GM23338 (cell line): ENCODE measurements around the gene MAMLD1.

Experiments
- CREB1 ChIP-seq: fragments of 250-450 bp; sonication (Bioruptor Pico); IDR thresholded peaks from 2 replicates; pipeline ENCODE4 v1.5.0; 2020; ENCODE audit warnings: low read depth, mild to moderate bottlenecking, moderate library complexity
- CTCF ChIP-seq, 2 experiments: fragments of 200-600 bp in 1 of 2; sonication (generic) in 1 of 2; conservative IDR thresholded peaks; 2 replicates each; pipeline versions ENCODE4 v1.5.1 to v1.6.1; 2016 to 2017; ENCODE audit warnings: antibody characterized with exemption in 2 of 2, low read depth in 2 of 2, mild to moderate bottlenecking in 2 of 2, moderate library complexity in 1 of 2
- EZH2 ChIP-seq: fragments of 200-600 bp; sonication (generic); IDR thresholded peaks from one replicate; pipeline ENCODE4 v1.8.0; 2017; ENCODE audit warnings: antibody characterized with exemption, mild to moderate bottlenecking, low read depth; ENCODE audit not compliant: unreplicated experiment
- EZH2phosphoT487 ChIP-seq: fragments of 200-600 bp; sonication (generic); IDR thresholded peaks from one replicate; pipeline ENCODE4 v1.8.1; 2018; ENCODE audit warnings: antibody characterized with exemption; ENCODE audit not compliant: unreplicated experiment
- JUNB ChIP-seq: IDR thresholded peaks from one replicate; pipeline ENCODE4 v1.6.1; 2016; ENCODE audit warnings: antibody characterized with exemption; ENCODE audit not compliant: unreplicated experiment
- NANOG ChIP-seq: IDR thresholded peaks from 2 replicates; pipeline ENCODE4 v1.6.1; 2016; ENCODE audit warnings: antibody characterized with exemption, borderline replicate concordance
- POLR2AphosphoS5 ChIP-seq: IDR thresholded peaks from 2 replicates; pipeline ENCODE4 v1.6.1; 2016; ENCODE audit warnings: antibody characterized with exemption, low read depth
- STAT1 ChIP-seq: IDR thresholded peaks from one replicate; pipeline ENCODE4 v1.6.1; 2016; ENCODE audit warnings: antibody characterized with exemption; ENCODE audit not compliant: unreplicated experiment
- ZNF114 ChIP-seq: fragments of 250-450 bp; sonication (Bioruptor Pico); IDR thresholded peaks from 2 replicates; pipeline ENCODE4 v1.5.0; 2020; ENCODE audit warnings: mild to moderate bottlenecking, moderate library complexity
- ZNF331 ChIP-seq: fragments of 250-450 bp; sonication (Bioruptor Pico); IDR thresholded peaks from 2 replicates; pipeline ENCODE4 v1.5.0; 2020; ENCODE audit warnings: low read depth, mild to moderate bottlenecking, moderate library complexity
- TF ChIP-seq, protein P1 (sequence below): fragments of 250-450 bp; sonication (Bioruptor Pico); IDR thresholded peaks from 2 replicates; pipeline ENCODE4 v1.5.0; 2020; ENCODE audit warnings: mild to moderate bottlenecking, moderate library complexity
- TF ChIP-seq, protein P2 (sequence below): IDR thresholded peaks from one replicate; pipeline ENCODE4 v1.6.1; 2018; ENCODE audit warnings: antibody characterized with exemption; ENCODE audit not compliant: unreplicated experiment
- TF ChIP-seq, protein P3 (sequence below): IDR thresholded peaks from 2 replicates; pipeline ENCODE4 v1.6.1; 2016; ENCODE audit warnings: antibody characterized with exemption

GRCh38 chrX:150546711-150547153 lies 183.6 kb downstream of the MAMLD1 start:
- TF ChIP-seq EZH2 (no peak), POLR2AphosphoS5 (no peak), CTCF (conservative IDR thresholded peaks at IDR 0.05; ENCODE audit: low read depth in 2 of 2) (no peak), NANOG (no peak), CREB1 (CRISPR knock-in tag) (no peak), STAT1 (no peak), ZNF331 (CRISPR knock-in tag) (no peak), EZH2phosphoT487 (no peak), ZNF114 (CRISPR knock-in tag) (no peak), JUNB (no peak)
- TF ChIP-seq, protein P1, sequence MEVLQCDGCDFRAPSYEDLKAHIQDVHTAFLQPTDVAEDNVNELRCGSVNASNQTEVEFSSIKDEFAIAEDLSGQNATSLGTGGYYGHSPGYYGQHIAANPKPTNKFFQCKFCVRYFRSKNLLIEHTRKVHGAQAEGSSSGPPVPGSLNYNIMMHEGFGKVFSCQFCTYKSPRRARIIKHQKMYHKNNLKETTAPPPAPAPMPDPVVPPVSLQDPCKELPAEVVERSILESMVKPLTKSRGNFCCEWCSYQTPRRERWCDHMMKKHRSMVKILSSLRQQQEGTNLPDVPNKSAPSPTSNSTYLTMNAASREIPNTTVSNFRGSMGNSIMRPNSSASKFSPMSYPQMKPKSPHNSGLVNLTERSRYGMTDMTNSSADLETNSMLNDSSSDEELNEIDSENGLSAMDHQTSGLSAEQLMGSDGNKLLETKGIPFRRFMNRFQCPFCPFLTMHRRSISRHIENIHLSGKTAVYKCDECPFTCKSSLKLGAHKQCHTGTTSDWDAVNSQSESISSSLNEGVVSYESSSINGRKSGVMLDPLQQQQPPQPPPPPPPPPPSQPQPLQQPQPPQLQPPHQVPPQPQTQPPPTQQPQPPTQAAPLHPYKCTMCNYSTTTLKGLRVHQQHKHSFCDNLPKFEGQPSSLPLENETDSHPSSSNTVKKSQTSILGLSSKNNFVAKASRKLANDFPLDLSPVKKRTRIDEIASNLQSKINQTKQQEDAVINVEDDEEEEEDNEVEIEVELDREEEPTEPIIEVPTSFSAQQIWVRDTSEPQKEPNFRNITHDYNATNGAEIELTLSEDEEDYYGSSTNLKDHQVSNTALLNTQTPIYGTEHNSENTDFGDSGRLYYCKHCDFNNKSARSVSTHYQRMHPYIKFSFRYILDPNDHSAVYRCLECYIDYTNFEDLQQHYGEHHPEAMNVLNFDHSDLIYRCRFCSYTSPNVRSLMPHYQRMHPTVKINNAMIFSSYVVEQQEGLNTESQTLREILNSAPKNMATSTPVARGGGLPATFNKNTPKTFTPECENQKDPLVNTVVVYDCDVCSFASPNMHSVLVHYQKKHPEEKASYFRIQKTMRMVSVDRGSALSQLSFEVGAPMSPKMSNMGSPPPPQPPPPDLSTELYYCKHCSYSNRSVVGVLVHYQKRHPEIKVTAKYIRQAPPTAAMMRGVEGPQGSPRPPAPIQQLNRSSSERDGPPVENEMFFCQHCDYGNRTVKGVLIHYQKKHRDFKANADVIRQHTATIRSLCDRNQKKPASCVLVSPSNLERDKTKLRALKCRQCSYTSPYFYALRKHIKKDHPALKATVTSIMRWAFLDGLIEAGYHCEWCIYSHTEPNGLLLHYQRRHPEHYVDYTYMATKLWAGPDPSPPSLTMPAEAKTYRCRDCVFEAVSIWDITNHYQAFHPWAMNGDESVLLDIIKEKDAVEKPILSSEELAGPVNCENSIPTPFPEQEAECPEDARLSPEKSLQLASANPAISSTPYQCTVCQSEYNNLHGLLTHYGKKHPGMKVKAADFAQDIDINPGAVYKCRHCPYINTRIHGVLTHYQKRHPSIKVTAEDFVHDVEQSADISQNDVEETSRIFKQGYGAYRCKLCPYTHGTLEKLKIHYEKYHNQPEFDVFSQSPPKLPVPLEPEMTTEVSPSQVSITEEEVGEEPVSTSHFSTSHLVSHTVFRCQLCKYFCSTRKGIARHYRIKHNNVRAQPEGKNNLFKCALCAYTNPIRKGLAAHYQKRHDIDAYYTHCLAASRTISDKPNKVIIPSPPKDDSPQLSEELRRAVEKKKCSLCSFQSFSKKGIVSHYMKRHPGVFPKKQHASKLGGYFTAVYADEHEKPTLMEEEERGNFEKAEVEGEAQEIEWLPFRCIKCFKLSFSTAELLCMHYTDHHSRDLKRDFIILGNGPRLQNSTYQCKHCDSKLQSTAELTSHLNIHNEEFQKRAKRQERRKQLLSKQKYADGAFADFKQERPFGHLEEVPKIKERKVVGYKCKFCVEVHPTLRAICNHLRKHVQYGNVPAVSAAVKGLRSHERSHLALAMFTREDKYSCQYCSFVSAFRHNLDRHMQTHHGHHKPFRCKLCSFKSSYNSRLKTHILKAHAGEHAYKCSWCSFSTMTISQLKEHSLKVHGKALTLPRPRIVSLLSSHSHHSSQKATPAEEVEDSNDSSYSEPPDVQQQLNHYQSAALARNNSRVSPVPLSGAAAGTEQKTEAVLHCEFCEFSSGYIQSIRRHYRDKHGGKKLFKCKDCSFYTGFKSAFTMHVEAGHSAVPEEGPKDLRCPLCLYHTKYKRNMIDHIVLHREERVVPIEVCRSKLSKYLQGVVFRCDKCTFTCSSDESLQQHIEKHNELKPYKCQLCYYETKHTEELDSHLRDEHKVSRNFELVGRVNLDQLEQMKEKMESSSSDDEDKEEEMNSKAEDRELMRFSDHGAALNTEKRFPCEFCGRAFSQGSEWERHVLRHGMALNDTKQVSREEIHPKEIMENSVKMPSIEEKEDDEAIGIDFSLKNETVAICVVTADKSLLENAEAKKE (CRISPR knock-in tag) = no peak
- TF ChIP-seq, protein P2, sequence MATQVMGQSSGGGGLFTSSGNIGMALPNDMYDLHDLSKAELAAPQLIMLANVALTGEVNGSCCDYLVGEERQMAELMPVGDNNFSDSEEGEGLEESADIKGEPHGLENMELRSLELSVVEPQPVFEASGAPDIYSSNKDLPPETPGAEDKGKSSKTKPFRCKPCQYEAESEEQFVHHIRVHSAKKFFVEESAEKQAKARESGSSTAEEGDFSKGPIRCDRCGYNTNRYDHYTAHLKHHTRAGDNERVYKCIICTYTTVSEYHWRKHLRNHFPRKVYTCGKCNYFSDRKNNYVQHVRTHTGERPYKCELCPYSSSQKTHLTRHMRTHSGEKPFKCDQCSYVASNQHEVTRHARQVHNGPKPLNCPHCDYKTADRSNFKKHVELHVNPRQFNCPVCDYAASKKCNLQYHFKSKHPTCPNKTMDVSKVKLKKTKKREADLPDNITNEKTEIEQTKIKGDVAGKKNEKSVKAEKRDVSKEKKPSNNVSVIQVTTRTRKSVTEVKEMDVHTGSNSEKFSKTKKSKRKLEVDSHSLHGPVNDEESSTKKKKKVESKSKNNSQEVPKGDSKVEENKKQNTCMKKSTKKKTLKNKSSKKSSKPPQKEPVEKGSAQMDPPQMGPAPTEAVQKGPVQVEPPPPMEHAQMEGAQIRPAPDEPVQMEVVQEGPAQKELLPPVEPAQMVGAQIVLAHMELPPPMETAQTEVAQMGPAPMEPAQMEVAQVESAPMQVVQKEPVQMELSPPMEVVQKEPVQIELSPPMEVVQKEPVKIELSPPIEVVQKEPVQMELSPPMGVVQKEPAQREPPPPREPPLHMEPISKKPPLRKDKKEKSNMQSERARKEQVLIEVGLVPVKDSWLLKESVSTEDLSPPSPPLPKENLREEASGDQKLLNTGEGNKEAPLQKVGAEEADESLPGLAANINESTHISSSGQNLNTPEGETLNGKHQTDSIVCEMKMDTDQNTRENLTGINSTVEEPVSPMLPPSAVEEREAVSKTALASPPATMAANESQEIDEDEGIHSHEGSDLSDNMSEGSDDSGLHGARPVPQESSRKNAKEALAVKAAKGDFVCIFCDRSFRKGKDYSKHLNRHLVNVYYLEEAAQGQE = no peak
- TF ChIP-seq, protein P3, sequence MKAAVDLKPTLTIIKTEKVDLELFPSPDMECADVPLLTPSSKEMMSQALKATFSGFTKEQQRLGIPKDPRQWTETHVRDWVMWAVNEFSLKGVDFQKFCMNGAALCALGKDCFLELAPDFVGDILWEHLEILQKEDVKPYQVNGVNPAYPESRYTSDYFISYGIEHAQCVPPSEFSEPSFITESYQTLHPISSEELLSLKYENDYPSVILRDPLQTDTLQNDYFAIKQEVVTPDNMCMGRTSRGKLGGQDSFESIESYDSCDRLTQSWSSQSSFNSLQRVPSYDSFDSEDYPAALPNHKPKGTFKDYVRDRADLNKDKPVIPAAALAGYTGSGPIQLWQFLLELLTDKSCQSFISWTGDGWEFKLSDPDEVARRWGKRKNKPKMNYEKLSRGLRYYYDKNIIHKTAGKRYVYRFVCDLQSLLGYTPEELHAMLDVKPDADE = no peak
